NOMO-1 (cell line): ENCODE measurements around the gene IL1RAPL2.
A peak's percentile ranks its signal among the peaks of the same experiment; 100 is the strongest.
"Not testable (repeated sequence)": the region's sequence is repeated elsewhere in the genome, so short reads cannot be mapped to it uniquely, and the experiment has no call there.

ENCODE experiments used
- DNase-seq, 2 experiments: peaks; one replicate each; lab custom pipeline; 2025; ENCODE audit not compliant: unreplicated experiment in 2 of 2; lab: John Stamatoyannopoulos, UW

The IL1RAPL2 gene

DNA sequence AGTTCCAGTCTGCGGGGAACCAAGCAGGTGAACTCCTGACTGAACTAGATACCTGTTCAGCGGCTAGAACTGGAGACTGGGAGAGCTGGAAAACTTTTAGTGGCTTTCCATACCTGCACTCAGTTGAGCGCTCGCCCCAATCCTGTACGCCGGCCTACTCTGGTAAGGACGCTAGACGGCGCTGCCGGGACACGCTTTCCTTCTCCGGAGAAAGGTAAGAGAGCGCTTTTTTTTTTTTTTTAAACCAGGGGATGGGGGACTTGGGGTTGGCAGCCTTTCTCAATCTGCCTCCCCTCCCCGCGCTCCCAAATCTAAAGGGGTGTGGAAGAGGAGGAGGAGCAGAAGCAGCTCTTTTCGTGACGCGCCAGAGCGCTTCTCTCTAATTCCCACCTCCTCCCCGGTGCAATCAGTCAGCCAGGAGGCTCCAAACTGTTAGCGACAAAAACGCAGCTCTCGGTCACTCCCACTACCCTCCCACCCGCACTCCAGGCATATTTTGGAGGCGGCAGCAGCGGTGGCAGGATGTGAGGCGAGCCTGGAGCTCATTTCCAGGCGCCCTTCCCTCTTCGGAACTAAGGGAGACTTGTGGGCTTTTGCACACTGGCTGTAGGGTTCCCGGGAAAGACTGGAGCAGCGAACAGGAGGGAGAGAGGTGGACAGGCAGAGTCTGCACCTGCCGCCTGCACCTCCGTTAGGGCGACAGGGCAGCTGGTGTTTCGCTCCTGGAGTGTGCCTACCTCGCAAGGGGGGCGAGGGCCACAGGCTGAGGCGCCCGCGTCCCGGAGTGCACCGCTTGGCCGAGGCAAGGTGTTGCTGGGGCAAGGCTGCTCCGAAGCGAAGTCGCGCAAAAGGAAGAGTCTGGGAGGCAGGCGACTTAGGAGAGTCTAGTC, at the start of gene IL1RAPL2:
TSS of gene IL1RAPL2 (plus strand) at position 409 of the 890 bp plus-strand sequence.
- peak; percentile 22 to 34 for DNase-seq

DNA sequence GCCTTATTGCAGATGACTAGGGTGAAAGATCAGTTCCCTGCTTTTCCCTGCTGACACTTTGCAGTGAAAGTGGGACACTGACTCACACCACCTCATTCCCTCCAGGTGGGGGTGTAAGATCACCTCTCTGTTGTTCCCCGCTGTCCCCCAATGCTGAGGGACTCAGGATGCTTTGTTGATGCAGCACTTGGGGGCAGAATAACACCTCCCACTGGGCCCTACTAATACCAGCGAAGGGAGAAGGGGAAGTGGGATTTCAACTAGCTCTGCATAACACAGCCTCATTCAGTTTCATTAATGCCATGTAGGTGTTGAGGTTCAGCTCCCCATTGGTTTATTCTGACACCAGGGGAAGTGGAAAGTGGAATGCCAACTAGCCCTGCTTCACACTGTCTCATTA, 43.6 kb upstream of the IL1RAPL2 start:
- peak in 1 of 2 experiments; percentile 1 for DNase-seq

DNA sequence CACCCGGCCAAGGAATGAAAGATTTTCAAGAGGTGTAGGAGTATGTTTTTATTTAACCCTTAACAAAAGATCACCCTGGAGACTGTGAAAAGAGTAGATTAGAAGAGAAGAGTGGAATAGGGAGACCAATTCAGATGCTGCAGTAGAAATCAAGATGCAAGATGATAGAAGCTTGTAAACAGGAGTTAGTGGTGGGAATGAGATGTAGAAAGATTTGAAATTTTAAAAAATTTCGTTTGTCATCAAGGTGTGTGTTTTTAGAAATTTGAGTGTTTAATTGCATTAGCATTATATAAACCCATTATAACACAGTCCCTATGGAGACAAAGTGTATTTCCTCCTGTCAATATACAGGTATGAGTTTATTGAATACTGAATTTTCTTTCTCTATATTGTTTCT, 42.1 kb upstream of the IL1RAPL2 start:
- no peak for DNase-seq

- no peak for DNase-seq
Measured at GRCh38 chrX:104539081-104539480, 26.9 kb upstream of the IL1RAPL2 start.

- not testable (repeated sequence) for DNase-seq
Measured at GRCh38 chrX:104542447-104542846, 23.6 kb upstream of the IL1RAPL2 start.

DNA sequence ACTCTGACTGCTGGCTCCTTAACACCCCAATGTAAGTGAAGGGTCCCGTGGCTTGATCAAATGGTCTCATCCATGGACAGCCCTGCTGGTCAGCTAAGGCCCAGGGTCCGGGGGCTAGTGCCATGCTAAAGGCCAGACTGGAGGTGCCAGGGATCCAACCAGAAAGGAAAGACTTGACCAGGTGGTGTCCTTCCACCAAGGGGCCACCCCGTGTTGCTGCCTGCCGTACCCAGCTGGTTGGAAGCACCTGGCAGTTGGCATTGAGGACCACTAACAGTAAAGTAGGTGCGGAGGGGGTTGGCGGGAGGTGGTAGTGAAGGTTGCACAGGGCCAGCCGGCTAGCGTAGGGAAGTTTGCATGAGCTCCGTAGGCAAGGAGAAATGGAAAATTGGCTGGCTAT, 1.7 kb upstream of the IL1RAPL2 start:
- no peak for DNase-seq

- no peak for DNase-seq
Measured at GRCh38 chrX:104564921-104565703, 887 bp upstream of the IL1RAPL2 start.

DNA sequence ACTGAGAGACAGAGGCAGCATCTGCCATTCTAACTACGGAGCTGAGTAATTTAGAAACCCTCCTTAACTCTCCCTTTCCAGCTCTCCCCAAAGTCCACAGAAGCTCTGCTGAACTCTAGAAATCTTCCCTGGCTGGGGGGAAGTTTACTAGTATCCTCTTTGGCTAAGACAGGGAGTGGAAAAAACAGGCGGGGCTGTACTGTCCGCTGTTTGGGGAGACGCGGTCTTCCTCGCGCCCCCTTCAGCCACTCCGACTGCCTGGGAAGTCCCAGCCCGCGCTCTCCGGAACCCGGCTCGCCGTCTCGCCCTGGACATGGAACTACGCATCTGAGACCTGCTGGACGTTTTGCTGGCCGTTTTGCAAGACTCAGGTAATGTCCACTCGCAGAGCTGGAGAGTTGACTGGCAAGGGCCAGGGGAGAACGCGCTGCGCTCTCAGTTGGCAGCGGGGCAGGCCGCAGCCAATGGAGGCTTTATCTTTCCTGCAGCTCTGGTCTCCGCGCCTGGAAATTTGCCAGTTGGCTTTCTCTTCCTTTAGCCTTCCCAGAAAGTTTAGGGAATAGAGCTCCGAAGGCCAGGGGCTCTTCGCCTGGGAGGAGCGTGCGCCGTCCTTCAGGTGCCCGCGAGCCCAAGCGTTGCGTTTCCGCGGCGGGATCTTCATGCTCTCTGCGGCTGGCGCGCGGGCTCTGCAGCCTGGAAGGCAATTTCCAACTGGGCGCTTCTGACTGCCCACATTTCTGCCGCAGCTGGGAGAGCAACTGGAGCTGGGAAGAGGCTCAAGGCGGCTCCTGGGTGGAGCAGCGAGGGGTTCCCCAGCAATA, 892 bp downstream of the IL1RAPL2 start:
- DNase-seq = no peak

DNA sequence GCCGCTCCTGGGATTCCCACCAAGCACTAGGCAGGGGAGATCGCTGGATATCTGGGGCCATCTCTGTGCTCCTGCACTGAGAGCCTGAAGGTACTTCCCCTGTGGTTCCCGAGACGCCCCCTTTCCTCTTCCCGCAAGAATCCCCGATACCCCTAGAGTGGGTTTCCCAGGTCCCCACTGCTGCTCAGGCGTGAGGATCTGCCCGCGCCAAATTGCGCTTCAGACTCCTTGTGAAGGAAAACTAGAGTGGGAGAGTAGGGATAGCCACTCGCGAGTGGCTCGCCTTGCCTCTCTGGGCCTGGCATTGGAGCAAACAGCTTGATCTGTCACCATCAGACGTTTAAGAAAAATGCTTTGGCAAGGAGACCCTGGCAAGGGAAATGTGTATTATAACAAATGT, 1.5 kb downstream of the IL1RAPL2 start:
- DNase-seq = no peak

DNA sequence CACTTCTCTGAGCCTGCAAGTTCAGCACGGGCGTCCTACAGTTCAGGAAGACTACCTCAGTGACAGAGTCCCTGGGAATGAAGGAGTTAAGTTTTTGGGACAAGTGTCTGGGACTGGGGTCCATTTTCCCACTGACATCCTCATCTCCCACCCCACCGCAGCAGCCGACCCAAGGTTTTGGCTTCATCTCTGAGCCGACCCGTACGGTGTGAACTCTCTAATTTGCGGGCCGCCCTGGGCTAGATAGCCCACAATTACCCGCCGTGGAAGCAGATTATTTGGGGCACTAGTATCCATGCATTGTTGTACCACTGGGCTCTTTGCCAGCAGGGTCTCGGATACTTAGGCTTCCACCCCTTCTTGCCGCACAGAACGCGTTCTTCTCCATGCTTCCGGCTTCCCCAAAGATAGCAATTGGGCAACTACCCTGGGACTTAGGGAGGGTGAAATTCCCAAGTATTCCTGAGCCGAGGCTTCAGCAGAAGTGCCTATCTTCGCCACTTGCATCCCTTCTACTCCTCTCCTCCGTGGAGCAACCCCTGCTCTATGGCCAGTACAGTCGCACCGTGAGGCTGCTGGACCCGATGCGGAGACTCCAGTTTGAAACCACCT, 2.4 kb downstream of the IL1RAPL2 start:
- no peak for DNase-seq

DNA sequence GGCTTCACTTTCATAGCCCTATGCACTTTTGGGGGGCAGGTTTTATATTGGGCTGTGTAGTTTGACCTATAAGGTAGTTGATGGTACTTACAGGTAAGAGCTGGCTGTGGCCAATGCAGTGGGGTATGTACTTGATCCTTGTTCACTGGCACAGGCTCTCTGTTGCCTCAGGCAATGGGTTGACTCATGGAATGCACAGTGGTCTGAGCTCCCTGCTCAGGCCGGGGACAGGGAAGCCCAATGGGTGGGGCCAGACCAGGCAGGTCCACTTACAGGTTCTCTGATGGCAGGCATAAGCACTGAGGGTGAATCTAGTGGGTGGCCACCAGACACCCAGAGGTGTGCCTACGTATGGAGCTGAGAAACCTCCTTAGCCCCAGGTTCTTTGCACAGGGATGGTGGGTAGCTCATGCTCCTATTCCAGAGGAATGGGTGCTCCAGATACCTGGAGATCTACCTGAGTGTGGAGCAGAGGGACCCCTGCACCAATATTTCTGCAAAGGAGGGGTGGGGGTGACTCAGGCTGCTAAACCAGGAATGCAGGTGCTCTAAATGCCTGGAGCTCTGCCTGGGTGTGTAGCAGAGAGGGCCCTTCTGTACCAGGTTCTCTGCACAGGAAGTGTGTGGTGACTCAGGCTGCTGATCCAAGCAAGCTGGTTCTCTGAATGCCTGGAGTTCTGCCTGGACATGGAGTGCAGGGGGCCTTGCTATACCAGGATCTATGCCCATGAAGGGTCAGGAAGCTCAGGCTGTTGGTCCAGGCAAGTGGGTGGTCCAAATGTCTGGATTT, 52.3 kb downstream of the IL1RAPL2 start:
- no peak for DNase-seq

GRCh38 chrX:104621781-104622180, 55.8 kb downstream of the IL1RAPL2 start:
- no peak for DNase-seq

- DNase-seq = no peak
Measured at GRCh38 chrX:104641176-104641575, 75.2 kb downstream of the IL1RAPL2 start.

GRCh38 chrX:104647084-104647483, 81.1 kb downstream of the IL1RAPL2 start:
- DNase-seq = no peak

- no peak for DNase-seq
Measured at GRCh38 chrX:104659005-104659744, 93.2 kb downstream of the IL1RAPL2 start.

DNA sequence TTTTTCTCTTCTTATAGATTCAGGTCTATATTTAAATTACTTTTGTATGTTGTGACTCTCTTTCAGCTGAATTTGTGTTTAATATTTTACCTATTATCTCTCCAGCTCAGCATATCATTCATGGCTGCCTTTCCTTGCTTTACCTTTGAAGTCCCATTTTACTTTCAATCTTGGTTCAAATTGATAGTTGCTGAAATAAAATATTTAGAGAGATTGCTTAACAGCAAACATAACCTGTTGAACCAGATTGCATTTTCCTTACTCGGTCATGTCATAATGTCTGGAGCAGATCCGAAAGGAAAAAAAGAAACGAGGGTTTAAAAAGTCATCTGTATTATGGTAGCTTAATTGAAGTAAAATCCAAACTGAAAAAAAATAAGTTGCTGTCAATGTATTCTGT, 94.1 kb downstream of the IL1RAPL2 start:
- DNase-seq = no peak

- no peak for DNase-seq
Measured at GRCh38 chrX:104662694-104663093, 96.7 kb downstream of the IL1RAPL2 start.

GRCh38 chrX:104665691-104666090, 99.7 kb downstream of the IL1RAPL2 start:
- DNase-seq = no peak

- DNase-seq = peak in 1 of 2 experiments; percentile 26
Measured at GRCh38 chrX:104668550-104668949, 102.6 kb downstream of the IL1RAPL2 start.
